ENCODE results near the gene CSGALNACT2. TPM values are rescaled to one million over a fixed set of nuclear protein-coding genes. Genes with fewer than 3 reads are reported as not detected.

CSGALNACT2 gene
- total and polyA plus RNA-seq, 10 of the 15 experiments (the other 5 are each of a cell fraction or from before 2014, with no cell fraction given), result 2.5 to 12.6 (median 8.7) TPM

DNA sequence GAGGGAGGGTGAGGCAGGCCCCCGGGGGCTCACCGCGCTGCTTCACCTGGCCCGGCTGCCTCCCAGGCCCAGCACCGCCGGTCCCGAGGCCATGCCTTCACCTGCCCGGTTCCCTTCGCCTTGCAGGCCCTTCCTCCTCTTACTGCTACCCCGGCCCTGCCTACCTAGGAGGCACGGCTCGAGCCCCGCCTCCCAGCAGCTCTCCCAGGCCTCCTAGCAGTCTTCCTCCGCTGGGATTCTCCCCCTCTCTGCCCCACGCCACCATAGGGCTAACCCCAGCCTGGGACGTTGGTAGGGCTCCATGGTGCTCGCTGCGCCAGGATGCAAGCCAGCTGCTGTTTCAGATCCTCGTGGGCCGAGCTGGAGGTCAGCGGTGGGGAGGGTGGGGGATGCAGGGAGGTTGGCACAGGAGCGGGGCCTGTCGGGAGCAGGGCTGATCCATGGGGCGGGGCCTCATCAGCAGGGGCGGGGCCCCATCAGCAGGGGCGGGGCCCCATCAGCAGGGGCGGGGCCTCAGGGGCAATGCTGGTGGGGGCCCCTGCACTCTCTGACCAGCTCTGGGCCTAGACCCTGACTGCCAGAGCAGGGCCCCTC lies 65.3 kb downstream of the CSGALNACT2 start (continued):
- TF ChIP-seq NKRF (conservative IDR thresholded peaks at IDR 0.05) (no peak), RBBP5 (conservative IDR thresholded peaks at IDR 0.05) (no peak), STAT1 (conservative IDR thresholded peaks at IDR 0.05) (no peak), LARP7 (IDR thresholded peaks at IDR 0.05) (no peak)

- FAIRE-seq (no peak), DNase-seq (ENCODE audit: low read depth, low spot score) (no peak), ATAC-seq (peak; percentile 13)
- BruUV-seq (replicated peaks), result no TSS peak
- H4K20me1 ChIP-seq (ENCODE audit: control insufficient read depth, insufficient read depth), result peaks cover 2% of the 10 kb centered on the region; the same call in 1 of the 2 replicates
- no peaks in the 10 kb centered on the region for H3K9me3 ChIP-seq (replicated peaks; ENCODE audit: control insufficient read depth, insufficient read depth, low read length)
- in situ Hi-C loops (cut with MboI) (loop anchor here (10.0 to 25.0 kb wide), 2 partner anchors 158 to 261 kb away; partner anchors contain the start of gene FXYD4), intact Hi-C loops (cut with micrococcal nuclease; ENCODE audit: unreplicated experiment) (loop anchor here (5.0 to 10.0 kb wide), 2 partner anchors 141 to 258 kb away; no protein-coding TSS in a partner anchor)
- H3K4me3 ChIP-seq, result no peak overlapping the region
- no peaks in the 10 kb centered on the region for H3K79me2 ChIP-seq (ENCODE audit: control insufficient read depth, insufficient read depth, low read length)
- no peak overlapping the region for H3K9ac ChIP-seq (ENCODE audit: control insufficient read depth, insufficient read depth, low read length)
- ChIA-PET CTCF (interaction anchor here (0.6 to 5.9 kb wide), 40 partner anchors 10 to 285 kb away, joined by 3 to 60 read pairs (median 4); partner anchors contain the start of gene CSGALNACT2), RAD21 (ENCODE audit: unreplicated experiment) (interaction anchor here (0.6 to 2.5 kb wide), 5 partner anchors 11 to 103 kb away, joined by 3 to 22 read pairs (median 4); no protein-coding TSS in a partner anchor), SMC1A (ENCODE audit: uncharacterized antibody, unreplicated experiment) (interaction anchor here (0.7 to 2.3 kb wide), 4 partner anchors 46 to 145 kb away, joined by 3 to 14 read pairs (median 3); no protein-coding TSS in a partner anchor), POLR2A (no interaction called here)
- no peaks in the 10 kb centered on the region for H3K36me3 ChIP-seq (ENCODE audit: control insufficient read depth in 2 of 2, insufficient read depth in 2 of 2, low read length in 1 of 2)
- no peaks in the 10 kb centered on the region for H3K4me1 ChIP-seq (ENCODE audit: control insufficient read depth, insufficient read depth, low read length)
- H2AFZ ChIP-seq (ENCODE audit: control insufficient read depth, low read depth, low read length), result no peak overlapping the region
- H3K27me3 ChIP-seq (replicated peaks in 1 of 2; ENCODE audit: control insufficient read depth in 2 of 2, insufficient read depth in 2 of 2, low read length in 1 of 2), result no peaks in the 10 kb centered on the region
- no peak overlapping the region for H3K4me2 ChIP-seq (ENCODE audit: control insufficient read depth, insufficient read depth)
- no peak overlapping the region for H3K27ac ChIP-seq (ENCODE audit: control insufficient read depth, insufficient read depth)
- WGBS (ENCODE audit: insufficient coverage, insufficient replicate concordance, low lambda C conversion rate, missing lambda C conversion rate), result 60% methylated on average over 14 of the region's 14 CpGs
- TF ChIP-seq POLR2A (IDR thresholded peaks at IDR 0.05; ENCODE audit: low read depth, low read length) (no peak), STAT3 (IDR thresholded peaks at IDR 0.05; ENCODE audit: low read depth, low read length) (no peak), ZNF687 (IDR thresholded peaks at IDR 0.05) (no peak), TBL1XR1 (IDR thresholded peaks at IDR 0.05; ENCODE audit: low read depth, low read length) (no peak), ZNF274 (IDR thresholded peaks at IDR 0.05; ENCODE audit: insufficient read depth, insufficient read length) (no peak), RUNX3 (IDR thresholded peaks at IDR 0.05; ENCODE audit: low read length) (no peak), SMC3 (IDR thresholded peaks at IDR 0.05; ENCODE audit: borderline replicate concordance, low read length) (no peak), SPI1 (IDR thresholded peaks at IDR 0.05; ENCODE audit: borderline replicate concordance, insufficient read depth, low read depth, low read length) (no peak), HSF1 (IDR thresholded peaks at IDR 0.05; ENCODE audit: low read depth, low read length) (no peak), BCL11A (IDR thresholded peaks at IDR 0.05; ENCODE audit: low read depth, low read length) (no peak)
Measured at GRCh38 chr10:43204042-43204942, 66.0 kb downstream of the CSGALNACT2 start.
